ENCODE measurements around the gene GCNA.

GCNA gene, protein sequence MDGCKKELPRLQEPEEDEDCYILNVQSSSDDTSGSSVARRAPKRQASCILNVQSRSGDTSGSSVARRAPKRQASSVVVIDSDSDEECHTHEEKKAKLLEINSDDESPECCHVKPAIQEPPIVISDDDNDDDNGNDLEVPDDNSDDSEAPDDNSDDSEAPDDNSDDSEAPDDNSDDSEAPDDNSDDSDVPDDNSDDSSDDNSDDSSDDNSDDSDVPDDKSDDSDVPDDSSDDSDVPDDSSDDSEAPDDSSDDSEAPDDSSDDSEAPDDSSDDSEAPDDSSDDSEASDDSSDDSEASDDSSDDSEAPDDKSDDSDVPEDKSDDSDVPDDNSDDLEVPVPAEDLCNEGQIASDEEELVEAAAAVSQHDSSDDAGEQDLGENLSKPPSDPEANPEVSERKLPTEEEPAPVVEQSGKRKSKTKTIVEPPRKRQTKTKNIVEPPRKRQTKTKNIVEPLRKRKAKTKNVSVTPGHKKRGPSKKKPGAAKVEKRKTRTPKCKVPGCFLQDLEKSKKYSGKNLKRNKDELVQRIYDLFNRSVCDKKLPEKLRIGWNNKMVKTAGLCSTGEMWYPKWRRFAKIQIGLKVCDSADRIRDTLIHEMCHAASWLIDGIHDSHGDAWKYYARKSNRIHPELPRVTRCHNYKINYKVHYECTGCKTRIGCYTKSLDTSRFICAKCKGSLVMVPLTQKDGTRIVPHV

DNA sequence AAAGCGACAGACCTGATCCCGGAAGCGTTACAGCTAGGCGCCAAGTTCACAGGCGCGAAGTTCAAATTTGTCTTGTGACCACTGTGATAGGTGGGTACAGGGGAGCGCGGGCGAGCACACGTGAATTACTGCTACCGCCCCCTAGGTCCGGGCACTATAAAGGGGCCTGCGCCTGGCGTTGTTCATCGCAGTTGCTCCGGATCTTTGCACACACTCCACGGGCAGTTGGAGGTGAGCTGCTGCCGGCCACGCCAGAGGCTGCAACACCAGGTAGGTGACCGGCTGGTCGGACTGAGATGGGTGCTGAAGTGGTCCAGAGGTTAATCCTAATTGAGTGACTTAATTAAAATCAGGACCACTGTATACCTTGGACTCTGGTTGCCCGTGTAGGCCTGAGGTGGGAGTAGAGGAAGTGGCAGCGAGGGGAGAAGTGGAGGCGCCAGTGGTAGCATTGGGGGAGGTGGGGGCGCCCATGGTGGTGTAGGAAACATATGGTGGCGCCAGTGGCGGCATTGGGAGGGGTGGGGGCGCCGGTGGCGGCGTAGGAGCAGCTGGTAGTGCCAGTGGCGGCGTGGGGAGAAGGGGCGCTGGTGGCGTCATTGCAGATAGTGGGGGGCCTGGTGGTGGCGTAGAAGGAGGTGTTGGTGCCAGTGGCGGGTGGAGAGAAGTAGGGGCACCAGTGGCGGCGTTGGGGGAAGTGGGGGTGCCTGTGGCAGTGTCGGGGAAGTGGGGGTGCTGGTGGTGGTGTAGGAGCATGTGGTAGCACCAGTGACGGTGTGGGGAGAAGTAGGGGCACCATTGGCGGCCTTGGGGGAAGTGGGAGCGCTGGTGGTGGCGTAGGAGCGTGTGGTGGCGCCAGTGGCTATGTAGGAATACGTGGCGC lies at the start of gene GCNA:
Gene GCNA, plus strand, starts transcription at position 185 of the 883 bp plus-strand sequence. CDS start 2,385 bp downstream, outside the sequence.
- no peak within 1 kb of the TSS for H3K4me3 ChIP-seq (replicated peaks; ENCODE audit: low read depth, low read length)
- TF ChIP-seq, protein P1, sequence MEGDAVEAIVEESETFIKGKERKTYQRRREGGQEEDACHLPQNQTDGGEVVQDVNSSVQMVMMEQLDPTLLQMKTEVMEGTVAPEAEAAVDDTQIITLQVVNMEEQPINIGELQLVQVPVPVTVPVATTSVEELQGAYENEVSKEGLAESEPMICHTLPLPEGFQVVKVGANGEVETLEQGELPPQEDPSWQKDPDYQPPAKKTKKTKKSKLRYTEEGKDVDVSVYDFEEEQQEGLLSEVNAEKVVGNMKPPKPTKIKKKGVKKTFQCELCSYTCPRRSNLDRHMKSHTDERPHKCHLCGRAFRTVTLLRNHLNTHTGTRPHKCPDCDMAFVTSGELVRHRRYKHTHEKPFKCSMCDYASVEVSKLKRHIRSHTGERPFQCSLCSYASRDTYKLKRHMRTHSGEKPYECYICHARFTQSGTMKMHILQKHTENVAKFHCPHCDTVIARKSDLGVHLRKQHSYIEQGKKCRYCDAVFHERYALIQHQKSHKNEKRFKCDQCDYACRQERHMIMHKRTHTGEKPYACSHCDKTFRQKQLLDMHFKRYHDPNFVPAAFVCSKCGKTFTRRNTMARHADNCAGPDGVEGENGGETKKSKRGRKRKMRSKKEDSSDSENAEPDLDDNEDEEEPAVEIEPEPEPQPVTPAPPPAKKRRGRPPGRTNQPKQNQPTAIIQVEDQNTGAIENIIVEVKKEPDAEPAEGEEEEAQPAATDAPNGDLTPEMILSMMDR (IDR thresholded peaks at IDR 0.05; ENCODE audit: low read length, missing control alignments), result no peak
- DNase-seq (ENCODE audit: low read depth), result no peak

DNA sequence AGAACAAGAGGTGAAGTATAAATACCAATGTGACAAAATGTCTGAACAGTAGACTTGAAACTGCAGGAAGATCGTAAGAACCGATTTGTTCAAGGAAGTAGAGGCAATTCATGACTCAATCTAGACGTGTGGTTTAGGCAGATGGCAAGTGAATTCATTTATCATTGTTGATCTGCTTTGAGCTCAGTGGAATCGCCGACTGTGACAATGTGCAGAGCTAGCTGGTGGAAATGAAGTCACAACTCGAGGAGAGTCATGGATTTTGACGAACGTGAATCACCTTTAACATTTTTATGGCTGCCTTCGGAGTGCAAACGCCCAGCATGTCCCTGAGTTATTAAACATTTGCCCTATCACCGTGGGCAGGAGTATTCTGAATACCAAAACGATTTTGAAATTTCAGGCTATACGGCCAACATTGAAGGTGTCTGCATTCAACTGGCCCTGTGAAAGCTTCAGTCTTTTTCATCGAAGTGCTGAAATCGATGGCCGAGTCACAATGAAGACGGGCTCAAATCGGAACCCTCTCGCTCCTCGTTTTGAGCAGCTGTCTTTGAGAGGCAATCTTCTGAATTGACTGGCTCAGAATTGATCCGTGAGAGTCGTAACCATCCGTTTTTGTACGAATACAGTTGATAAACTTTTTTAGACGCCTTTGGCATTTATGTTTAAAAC lies 46.0 kb upstream of the GCNA start:
- TF ChIP-seq, protein P1 (IDR thresholded peaks at IDR 0.05; ENCODE audit: low read length, missing control alignments), result no peak
- DNase-seq (ENCODE audit: low read depth), result peak; percentile 41
- peak overlapping the region; percentile 95 for H3K4me3 ChIP-seq (replicated peaks; ENCODE audit: low read depth, low read length)

GRCh38 chrX:71532753-71533425 lies 45.3 kb upstream of the GCNA start, which contains the start of gene OGT:
TSS of gene OGT (plus strand) at chrX:71533104. CDS start at chrX:71533300, 196 bp downstream.
- TF ChIP-seq, protein P1 (IDR thresholded peaks at IDR 0.05; ENCODE audit: low read length, missing control alignments), result no peak
- peak; percentile 98 for DNase-seq (ENCODE audit: low read depth)
- H3K4me3 ChIP-seq (replicated peaks; ENCODE audit: low read depth, low read length), result peak within 1 kb of the TSS; percentile 95

- TF ChIP-seq, protein P1 (IDR thresholded peaks at IDR 0.05; ENCODE audit: low read length, missing control alignments), result no peak
- no peak for DNase-seq (ENCODE audit: low read depth)
- H3K4me3 ChIP-seq (replicated peaks; ENCODE audit: low read depth, low read length), result peak overlapping the region; percentile 95
Observed at GRCh38 chrX:71533516-71533850, 44.8 kb upstream of the GCNA start.

GRCh38 chrX:71533851-71534561 lies 44.2 kb upstream of the GCNA start:
- peak overlapping the region; percentile 95 for H3K4me3 ChIP-seq (replicated peaks; ENCODE audit: low read depth, low read length)
- DNase-seq (ENCODE audit: low read depth), result peak; percentile 54
- TF ChIP-seq, protein P1 (IDR thresholded peaks at IDR 0.05; ENCODE audit: low read length, missing control alignments), result no peak

Data from fibroblast of pulmonary artery (primary cell).